ENCODE results near the gene NUCKS1.

Gene NUCKS1

GRCh38 chr1:205719762-205720161, 30.2 kb downstream of the NUCKS1 start:
- Histone ChIP-seq H3K9me3 (ENCODE audit: severe bottlenecking) (no peaks in the 10 kb centered on the region), H3K27me3 (ENCODE audit: insufficient read depth, poor library complexity, severe bottlenecking) (no peaks in the 10 kb centered on the region), H3K4me3 (ENCODE audit: severe bottlenecking) (no peak overlapping the region), H3K36me3 (ENCODE audit: low read depth) (peaks cover 100% of the 10 kb centered on the region), H3K4me1 (ENCODE audit: insufficient read depth, poor library complexity, severe bottlenecking) (no peaks in the 10 kb centered on the region), H3K27ac (ENCODE audit: poor library complexity, severe bottlenecking) (no peak overlapping the region)
- ATAC-seq (ENCODE audit: low read depth) (no peak), DNase-seq (ENCODE audit: low spot score) (no peak)
- TF ChIP-seq CTCF (IDR thresholded peaks at IDR 0.05; ENCODE audit: poor library complexity, severe bottlenecking) = no peak

DNA sequence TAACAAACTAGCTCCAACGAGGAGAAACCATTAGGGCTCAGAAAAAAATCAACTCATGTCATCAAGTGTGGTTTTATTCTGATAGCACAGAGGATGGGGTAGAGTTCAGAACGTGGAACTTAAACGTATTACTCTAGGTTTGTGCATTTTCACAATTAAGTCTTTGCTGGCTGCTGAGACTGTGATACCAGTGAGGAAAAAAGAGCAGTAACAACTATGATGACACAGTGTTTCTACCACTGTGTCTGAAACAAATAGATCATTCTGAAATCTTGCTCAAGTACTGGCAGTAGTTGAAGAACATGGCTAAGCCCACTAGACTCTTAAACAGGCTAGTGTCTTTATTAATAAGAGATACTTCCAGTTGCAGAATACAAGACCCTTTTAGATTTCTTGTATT, 31.0 kb downstream of the NUCKS1 start:
- DNase-seq (ENCODE audit: low spot score) = no peak
- H3K9me3 ChIP-seq (ENCODE audit: severe bottlenecking) = no peaks in the 10 kb centered on the region
- no peak overlapping the region for H3K27ac ChIP-seq (ENCODE audit: poor library complexity, severe bottlenecking)
- peaks cover 93% of the 10 kb centered on the region for H3K36me3 ChIP-seq (ENCODE audit: low read depth)
- no peaks in the 10 kb centered on the region for H3K27me3 ChIP-seq (ENCODE audit: insufficient read depth, poor library complexity, severe bottlenecking)
- no peaks in the 10 kb centered on the region for H3K4me1 ChIP-seq (ENCODE audit: insufficient read depth, poor library complexity, severe bottlenecking)
- no peak for ATAC-seq (ENCODE audit: low read depth)
- TF ChIP-seq CTCF (IDR thresholded peaks at IDR 0.05; ENCODE audit: poor library complexity, severe bottlenecking) = no peak
- H3K4me3 ChIP-seq (ENCODE audit: severe bottlenecking) = no peak overlapping the region

DNA sequence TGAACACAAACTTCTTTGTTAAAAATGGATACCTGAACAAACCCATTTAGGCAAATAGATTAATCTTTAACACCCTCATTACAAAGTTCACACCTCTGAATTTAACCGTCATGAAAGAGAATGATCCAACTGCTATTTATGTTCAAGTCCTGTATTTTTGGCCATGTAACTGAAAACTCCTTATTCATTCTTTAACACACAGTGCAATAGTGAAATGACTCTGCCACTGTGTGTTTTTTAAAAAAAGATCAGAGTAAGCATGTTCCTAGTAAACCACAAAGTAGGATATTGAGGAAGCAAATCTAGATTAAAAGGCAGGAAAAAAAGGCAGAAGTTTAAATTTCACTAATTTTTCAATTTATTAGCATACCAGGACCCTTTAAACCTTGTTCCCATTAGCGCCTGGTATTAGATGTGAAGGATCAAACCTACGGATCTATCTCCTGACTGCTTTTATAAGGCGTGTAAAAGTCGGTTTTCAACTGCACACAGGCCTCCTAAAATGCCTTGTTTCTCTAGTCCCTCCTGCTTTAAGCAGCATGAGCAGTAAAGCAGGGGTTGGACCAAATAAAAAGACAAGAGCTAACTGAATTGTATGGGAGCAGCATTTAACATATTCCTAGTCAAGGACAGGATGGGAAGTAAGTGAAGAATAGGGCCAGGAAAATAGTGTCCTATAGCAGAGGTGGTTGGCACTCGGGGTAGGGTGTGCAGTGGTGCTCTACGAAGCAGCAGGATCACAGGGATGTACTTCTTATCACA, 33.4 kb downstream of the NUCKS1 start:
- no peak overlapping the region for H3K27ac ChIP-seq (ENCODE audit: poor library complexity, severe bottlenecking)

GRCh38 chr1:205715628-205716027, 34.4 kb downstream of the NUCKS1 start:
- Histone ChIP-seq H3K9me3 (ENCODE audit: severe bottlenecking) (no peaks in the 10 kb centered on the region), H3K27me3 (ENCODE audit: insufficient read depth, poor library complexity, severe bottlenecking) (no peaks in the 10 kb centered on the region), H3K4me1 (ENCODE audit: insufficient read depth, poor library complexity, severe bottlenecking) (no peaks in the 10 kb centered on the region), H3K36me3 (ENCODE audit: low read depth) (peaks cover 77% of the 10 kb centered on the region), H3K27ac (ENCODE audit: poor library complexity, severe bottlenecking) (no peak overlapping the region), H3K4me3 (ENCODE audit: severe bottlenecking) (no peak overlapping the region)
- TF ChIP-seq CTCF (IDR thresholded peaks at IDR 0.05; ENCODE audit: poor library complexity, severe bottlenecking) = no peak
- ATAC-seq (ENCODE audit: low read depth) (no peak), DNase-seq (ENCODE audit: low spot score) (no peak)

More for the DNA sequence above, 33.4 kb downstream of the NUCKS1 start:
- peaks cover 77% of the 10 kb centered on the region for H3K36me3 ChIP-seq (ENCODE audit: low read depth)
- no peak for TF ChIP-seq CTCF (IDR thresholded peaks at IDR 0.05; ENCODE audit: poor library complexity, severe bottlenecking)
- ATAC-seq (ENCODE audit: low read depth) = no peak
- H3K4me1 ChIP-seq (ENCODE audit: insufficient read depth, poor library complexity, severe bottlenecking) = no peaks in the 10 kb centered on the region
- no peak overlapping the region for H3K4me3 ChIP-seq (ENCODE audit: severe bottlenecking)
- no peak for DNase-seq (ENCODE audit: low spot score)
- H3K27me3 ChIP-seq (ENCODE audit: insufficient read depth, poor library complexity, severe bottlenecking) = no peaks in the 10 kb centered on the region
- no peaks in the 10 kb centered on the region for H3K9me3 ChIP-seq (ENCODE audit: severe bottlenecking)

GRCh38 chr1:205714906-205715246, 35.1 kb downstream of the NUCKS1 start:
- peaks cover 77% of the 10 kb centered on the region for H3K36me3 ChIP-seq (ENCODE audit: low read depth)
- no peak for TF ChIP-seq CTCF (IDR thresholded peaks at IDR 0.05; ENCODE audit: poor library complexity, severe bottlenecking)

More at GRCh38 chr1:205714906-205715246, 35.1 kb downstream of the NUCKS1 start:
- no peak for ATAC-seq (ENCODE audit: low read depth)
- H3K4me1 ChIP-seq (ENCODE audit: insufficient read depth, poor library complexity, severe bottlenecking) = no peaks in the 10 kb centered on the region
- no peak overlapping the region for H3K27ac ChIP-seq (ENCODE audit: poor library complexity, severe bottlenecking)
- no peaks in the 10 kb centered on the region for H3K27me3 ChIP-seq (ENCODE audit: insufficient read depth, poor library complexity, severe bottlenecking)
- DNase-seq (ENCODE audit: low spot score) = no peak
- H3K4me3 ChIP-seq (ENCODE audit: severe bottlenecking) = no peak overlapping the region
- no peaks in the 10 kb centered on the region for H3K9me3 ChIP-seq (ENCODE audit: severe bottlenecking)
